Trophoblast cell (in vitro differentiated cells and primary cell): ENCODE data around the gene RNF150.

Source experiments
- DNase-seq, 2 donors: peaks; one replicate each; pipeline ENCODE4 v3.0.0-alpha.2; 2016
- H2AFZ ChIP-seq: 2 replicates; pipeline ENCODE4 v1.6.1; 2013; ENCODE audit warnings: low read length, moderate library complexity, mild to moderate bottlenecking; ENCODE audit not compliant: insufficient read depth, poor library complexity
- H2AK5ac ChIP-seq: 2 replicates; pipeline ENCODE4 v1.6.1; 2013; ENCODE audit warnings: mild to moderate bottlenecking, low read length
- H2BK120ac ChIP-seq: 2 replicates; pipeline ENCODE4 v1.6.1; 2013; ENCODE audit warnings: low read length, mild to moderate bottlenecking, moderate library complexity; ENCODE audit not compliant: insufficient read depth, poor library complexity
- H2BK12ac ChIP-seq: 2 replicates; pipeline ENCODE4 v1.6.1; 2013; ENCODE audit warnings: mild to moderate bottlenecking, low read length, moderate library complexity
- H2BK5ac ChIP-seq: 2 replicates; pipeline ENCODE4 v1.6.1; 2013; ENCODE audit warnings: low read length, low read depth, moderate library complexity, mild to moderate bottlenecking; ENCODE audit not compliant: poor library complexity
- H3K14ac ChIP-seq: 2 replicates; pipeline ENCODE4 v1.6.1; 2013; ENCODE audit warnings: mild to moderate bottlenecking, low read length
- H3K18ac ChIP-seq: 2 replicates; pipeline ENCODE4 v1.6.1; 2013; ENCODE audit warnings: mild to moderate bottlenecking, low read length
- H3K23ac ChIP-seq: 2 replicates; pipeline ENCODE4 v1.6.1; 2013; ENCODE audit warnings: low read length
- H3K27ac ChIP-seq: 2 replicates; pipeline ENCODE4 v1.5.1; 2013; ENCODE audit warnings: low read depth, mild to moderate bottlenecking, inconsistent platforms, low read length, moderate library complexity
- H3K27me3 ChIP-seq: 2 replicates; pipeline ENCODE4 v1.6.1; 2013; ENCODE audit warnings: inconsistent platforms, mild to moderate bottlenecking, low read length, moderate library complexity; ENCODE audit not compliant: insufficient read depth
- H3K36me3 ChIP-seq, 2 experiments: 1 replicate in 1 of 2; 2 replicates in 1 of 2; pipeline ENCODE4 v1.6.1; 2013; ENCODE audit warnings: low read length in 2 of 2, mild to moderate bottlenecking in 2 of 2, moderate library complexity in 1 of 2; ENCODE audit not compliant: insufficient read depth in 2 of 2, control insufficient read depth in 1 of 2
- H3K4ac ChIP-seq: 2 replicates; pipeline ENCODE4 v1.6.1; 2013; ENCODE audit warnings: low read depth, mild to moderate bottlenecking, low read length, moderate library complexity
- H3K4me1 ChIP-seq, 2 experiments: 1 replicate in 1 of 2; 2 replicates in 1 of 2; pipeline ENCODE4 v1.6.1; 2013; ENCODE audit warnings: low read length in 2 of 2, mild to moderate bottlenecking in 2 of 2, moderate library complexity in 1 of 2; ENCODE audit not compliant: insufficient read depth in 2 of 2, control insufficient read depth in 1 of 2
- H3K4me2 ChIP-seq: 2 replicates; pipeline ENCODE4 v1.6.1; 2013; ENCODE audit warnings: inconsistent platforms, mild to moderate bottlenecking, low read length, moderate library complexity
- H3K4me3 ChIP-seq: 2 replicates; pipeline ENCODE4 v1.5.1; 2013; ENCODE audit warnings: mild to moderate bottlenecking, low read depth, low read length, inconsistent platforms
- H3K79me1 ChIP-seq: one replicate; pipeline ENCODE4 v1.6.1; 2013; ENCODE audit warnings: low read length
- H3K79me2 ChIP-seq: 2 replicates; pipeline ENCODE4 v1.6.1; 2013; ENCODE audit warnings: low read length, mild to moderate bottlenecking; ENCODE audit not compliant: control insufficient read depth, insufficient read depth, poor library complexity
- H3K9ac ChIP-seq: 2 replicates; pipeline ENCODE4 v1.6.1; 2013; ENCODE audit warnings: mild to moderate bottlenecking, low read length
- H3K9me3 ChIP-seq: 2 replicates; pipeline ENCODE4 v1.6.1; 2013; ENCODE audit warnings: low read depth, mild to moderate bottlenecking, control low read depth, inconsistent platforms, low read length; ENCODE audit not compliant: insufficient read depth
- H4K12ac ChIP-seq: 2 replicates; pipeline ENCODE4 v1.6.1; 2013; ENCODE audit warnings: low read depth, mild to moderate bottlenecking, low read length, moderate library complexity
- H4K8ac ChIP-seq: 2 replicates; pipeline ENCODE4 v1.6.1; 2013; ENCODE audit warnings: low read depth, mild to moderate bottlenecking, low read length, moderate library complexity
- H4K91ac ChIP-seq: one replicate; pipeline ENCODE4 v1.6.1; 2013; ENCODE audit warnings: low read depth, mild to moderate bottlenecking, low read length, moderate library complexity
- WGBS: extraction: QIAGEN DNeasy Blood & Tissue Kit; methylation state at CpG from one replicate; pipeline ENCODE4 v1.1.7; 2013; ENCODE audit warnings: missing lambda C conversion rate; ENCODE audit not compliant: insufficient read length, insufficient coverage; ENCODE audit errors: extremely low coverage; 5-methylcytosine and 5-hydroxymethylcytosine counted together

The RNF150 gene

DNA sequence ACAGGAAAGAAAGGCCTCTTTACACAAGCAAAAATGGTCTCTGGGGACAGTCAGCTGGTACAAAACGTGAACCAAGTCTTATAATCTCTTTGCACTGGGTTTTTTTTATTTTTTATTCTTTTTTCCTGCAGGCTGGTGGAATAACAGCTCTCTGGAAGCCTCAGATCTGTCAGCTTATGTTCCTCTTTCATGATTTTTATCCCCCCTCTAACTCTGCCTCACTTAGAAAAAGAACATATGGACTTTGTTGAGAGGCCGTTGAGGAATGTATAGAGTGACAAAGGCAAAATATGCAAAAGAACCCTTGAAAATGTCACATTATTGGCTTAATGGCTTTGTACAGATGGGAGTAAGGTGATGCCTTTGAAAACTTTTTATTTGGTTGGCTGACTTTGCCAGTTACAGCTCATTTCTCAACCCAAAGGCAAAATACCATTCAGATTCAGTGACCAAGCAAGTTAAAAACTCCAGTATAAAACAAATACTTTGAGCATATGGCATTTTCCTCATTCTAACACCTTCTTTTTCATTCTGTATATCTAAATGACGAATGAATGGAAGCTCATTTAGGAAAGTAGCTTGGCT, 111.1 kb downstream of the RNF150 start:
- Histone ChIP-seq H3K23ac (no peak overlapping the region), H2AFZ (no peak overlapping the region), H3K4ac (no peak overlapping the region), H3K79me2 (no peaks in the 10 kb centered on the region), H3K4me3 (no peak overlapping the region), H3K9ac (no peak overlapping the region), H3K27me3 (no peaks in the 10 kb centered on the region), H2BK5ac (no peak overlapping the region), H3K79me1 (no peaks in the 10 kb centered on the region), H3K4me1 (peaks cover 3 to 5% of the 10 kb centered on the region in 2 experiments), H3K18ac (no peak overlapping the region), H2BK120ac (no peak overlapping the region), H3K9me3 (no peaks in the 10 kb centered on the region), H4K12ac (no peak overlapping the region), H3K4me2 (no peak overlapping the region), H3K36me3 (no peaks in the 10 kb centered on the region), H4K91ac (no peak overlapping the region), H2AK5ac (no peak overlapping the region), H3K27ac (no peak overlapping the region), H4K8ac (no peak overlapping the region), H2BK12ac (no peak overlapping the region), H3K14ac (no peak overlapping the region)
- DNase-seq: no peak
- WGBS: no CpG with 5 or more reads among the region's 3 CpGs

DNA sequence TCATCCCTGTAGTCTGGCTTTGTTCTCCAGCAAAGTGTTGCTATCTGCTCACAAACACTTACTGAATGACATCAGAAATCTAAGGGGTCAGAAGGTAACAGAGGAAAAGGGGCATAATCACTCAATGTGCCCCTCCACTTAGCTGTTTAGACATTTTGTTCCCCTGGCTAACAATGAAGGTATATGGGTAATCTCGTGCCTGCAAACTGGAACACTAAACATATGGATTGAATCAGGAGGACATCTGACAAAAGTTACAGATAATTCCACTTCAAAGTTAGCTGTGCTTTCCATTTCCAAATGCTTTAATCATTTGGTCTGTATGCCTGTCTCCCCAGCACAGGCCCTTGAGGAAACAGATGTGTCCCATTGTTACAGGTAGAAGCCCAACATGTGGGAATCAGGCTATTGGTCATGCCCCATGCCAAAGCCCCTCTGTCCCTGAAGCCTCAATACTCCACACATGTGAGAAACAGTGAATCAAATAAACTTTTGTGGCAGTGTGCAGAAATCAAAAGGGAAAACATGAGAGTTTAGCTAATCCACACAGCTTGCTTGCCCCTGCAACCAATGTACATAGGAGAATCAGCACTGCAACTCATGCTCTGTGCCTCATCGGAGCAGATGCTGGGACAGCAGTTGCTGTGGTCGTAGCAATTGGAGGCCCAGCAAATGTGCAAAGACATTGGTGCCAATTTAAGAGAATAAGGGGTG, 111.7 kb downstream of the RNF150 start:
- Histone ChIP-seq H3K27me3 (no peaks in the 10 kb centered on the region), H2BK12ac (no peak overlapping the region), H2AFZ (no peak overlapping the region), H3K27ac (no peak overlapping the region), H3K79me2 (no peaks in the 10 kb centered on the region), H3K4ac (no peak overlapping the region), H4K12ac (no peak overlapping the region), H3K23ac (no peak overlapping the region), H2AK5ac (no peak overlapping the region), H3K4me2 (no peak overlapping the region), H4K91ac (no peak overlapping the region), H3K9me3 (no peaks in the 10 kb centered on the region), H3K36me3 (no peaks in the 10 kb centered on the region), H4K8ac (no peak overlapping the region), H3K14ac (no peak overlapping the region), H2BK5ac (no peak overlapping the region), H3K18ac (no peak overlapping the region), H3K4me3 (no peak overlapping the region), H3K4me1 (peaks cover 0 to 2% of the 10 kb centered on the region in 2 experiments), H2BK120ac (no peak overlapping the region), H3K79me1 (no peaks in the 10 kb centered on the region), H3K9ac (no peak overlapping the region)
- no CpG with 5 or more reads among the region's 3 CpGs for WGBS
- no peak for DNase-seq

GRCh38 chr4:141020801-141021261, 112.4 kb downstream of the RNF150 start:
- no peaks in the 10 kb centered on the region for H3K79me1 ChIP-seq
- no peak overlapping the region for H3K27ac ChIP-seq
- DNase-seq: no peak
- no peak overlapping the region for H2AK5ac ChIP-seq
- no peak overlapping the region for H2BK5ac ChIP-seq
- H3K14ac ChIP-seq: no peak overlapping the region
- no peaks in the 10 kb centered on the region for H3K27me3 ChIP-seq
- H2BK12ac ChIP-seq: no peak overlapping the region
- H3K4me2 ChIP-seq: no peak overlapping the region
- no peak overlapping the region for H3K9ac ChIP-seq
- H4K12ac ChIP-seq: no peak overlapping the region
- peaks cover 0 to 2% of the 10 kb centered on the region in 2 experiments for H3K4me1 ChIP-seq
- no peak overlapping the region for H3K4me3 ChIP-seq
- H3K36me3 ChIP-seq: no peaks in the 10 kb centered on the region
- H2AFZ ChIP-seq: no peak overlapping the region
- no peaks in the 10 kb centered on the region for H3K9me3 ChIP-seq
- no peaks in the 10 kb centered on the region for H3K79me2 ChIP-seq
- no peak overlapping the region for H3K23ac ChIP-seq
- H3K4ac ChIP-seq: no peak overlapping the region
- H4K91ac ChIP-seq: no peak overlapping the region
- no peak overlapping the region for H4K8ac ChIP-seq
- H2BK120ac ChIP-seq: no peak overlapping the region
- H3K18ac ChIP-seq: no peak overlapping the region
- no CpG with 5 or more reads among the region's 3 CpGs for WGBS

- Histone ChIP-seq H3K14ac (no peak overlapping the region), H3K4me1 (peaks cover 0 to 2% of the 10 kb centered on the region in 2 experiments), H3K27ac (no peak overlapping the region), H4K8ac (no peak overlapping the region), H2AK5ac (no peak overlapping the region), H2BK12ac (no peak overlapping the region), H3K36me3 (no peaks in the 10 kb centered on the region), H3K9ac (no peak overlapping the region), H3K9me3 (no peaks in the 10 kb centered on the region), H4K91ac (no peak overlapping the region), H3K79me2 (no peaks in the 10 kb centered on the region), H2BK120ac (no peak overlapping the region), H2BK5ac (no peak overlapping the region), H3K4ac (no peak overlapping the region), H3K27me3 (no peaks in the 10 kb centered on the region), H3K4me2 (no peak overlapping the region), H3K79me1 (no peaks in the 10 kb centered on the region), H4K12ac (no peak overlapping the region), H2AFZ (no peak overlapping the region), H3K23ac (no peak overlapping the region), H3K4me3 (no peak overlapping the region), H3K18ac (no peak overlapping the region)
- DNase-seq: no peak
- no CpG with 5 or more reads among the region's 4 CpGs for WGBS
Measured at GRCh38 chr4:141019768-141020167, 113.5 kb downstream of the RNF150 start.
